NCI-H1436 treated with DMSO at 0.1 percent for 48 hours (cell line): ENCODE data around the gene ZNF862.

ENCODE experiments used
- DNase-seq: peaks from one replicate; lab custom pipeline; 2025; lab: John Stamatoyannopoulos, UW

The ZNF862 gene

GRCh38 chr7:149811831-149812490 is 26.2 kb upstream of the ZNF862 start:
- DNase-seq, result no peak

- no peak for DNase-seq
Measured at GRCh38 chr7:149813254-149814035, 24.7 kb upstream of the ZNF862 start.

- no peak for DNase-seq
Measured at GRCh38 chr7:149814494-149814893, 23.7 kb upstream of the ZNF862 start.

- DNase-seq, result no peak
Measured at GRCh38 chr7:149815121-149815520, 23.1 kb upstream of the ZNF862 start.

GRCh38 chr7:149815661-149816266 is 22.4 kb upstream of the ZNF862 start:
- DNase-seq, result no peak

- DNase-seq, result no peak
Measured at GRCh38 chr7:149816267-149816751, 21.9 kb upstream of the ZNF862 start.

GRCh38 chr7:149816794-149817193 is 21.4 kb upstream of the ZNF862 start:
- DNase-seq, result no peak

GRCh38 chr7:149817301-149817771 is 20.8 kb upstream of the ZNF862 start:
- no peak for DNase-seq

GRCh38 chr7:149817836-149818535 is 20.2 kb upstream of the ZNF862 start:
- no peak for DNase-seq

GRCh38 chr7:149818536-149818840 is 19.7 kb upstream of the ZNF862 start:
- no peak for DNase-seq

GRCh38 chr7:149819141-149819960 is 18.8 kb upstream of the ZNF862 start:
- DNase-seq, result no peak

- no peak for DNase-seq
Measured at GRCh38 chr7:149819961-149820340, 18.2 kb upstream of the ZNF862 start.

- no peak for DNase-seq
Measured at GRCh38 chr7:149820622-149821190, 17.5 kb upstream of the ZNF862 start.

GRCh38 chr7:149821191-149822148 is 16.7 kb upstream of the ZNF862 start:
- DNase-seq, result no peak

GRCh38 chr7:149822353-149822943 is 15.7 kb upstream of the ZNF862 start:
- DNase-seq, result no peak

- no peak for DNase-seq
Measured at GRCh38 chr7:149823191-149823630, 15.0 kb upstream of the ZNF862 start.

GRCh38 chr7:149823631-149824199 is 14.5 kb upstream of the ZNF862 start:
- DNase-seq, result no peak

- DNase-seq, result no peak
Measured at GRCh38 chr7:149824301-149824741, 13.9 kb upstream of the ZNF862 start.
